Neural progenitor cell (in vitro differentiated cells): ENCODE data around the gene PERP.

Experiments used
- CTCF ChIP-seq: fragments of 200-600 bp; sonication (generic); IDR thresholded peaks from 2 replicates; pipeline ENCODE4 v1.5.1; 2017; ENCODE audit warnings: antibody characterized with exemption, mild to moderate bottlenecking
- EZH2 ChIP-seq: fragments of 200-600 bp; sonication (generic); IDR thresholded peaks from 2 replicates; pipeline ENCODE4 v1.6.1; 2017; ENCODE audit warnings: antibody characterized with exemption, mild to moderate bottlenecking, moderate library complexity

DNA sequence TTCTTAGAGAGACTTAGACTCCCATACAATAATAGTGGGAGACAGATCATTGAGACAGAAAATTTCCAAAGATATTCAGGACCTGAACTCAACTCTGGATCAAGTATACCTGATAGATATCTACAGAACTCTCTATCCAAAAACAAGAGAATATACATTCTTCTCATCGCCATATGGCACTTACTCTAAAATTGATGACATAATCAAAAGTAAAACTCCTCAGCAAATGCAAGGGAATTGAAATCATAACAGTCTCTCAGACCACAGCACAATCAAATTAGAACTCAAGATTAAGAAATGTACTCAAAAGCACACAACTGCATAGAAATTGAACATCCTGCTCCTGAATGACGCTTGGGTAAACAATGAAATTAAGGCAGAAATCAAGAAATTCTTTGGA is 28.7 kb downstream of the PERP start:
- TF ChIP-seq CTCF (no peak), EZH2 (no peak)
